Dedifferentiated amniotic fluid mesenchymal stem cell (primary cell): Measurements from ENCODE around the gene USP24.

Experiments used
- DNase-seq: peaks from one replicate; pipeline ENCODE4 v3.0.0-alpha.2; 2016; ENCODE audit errors: extremely low spot score

Gene USP24, protein sequence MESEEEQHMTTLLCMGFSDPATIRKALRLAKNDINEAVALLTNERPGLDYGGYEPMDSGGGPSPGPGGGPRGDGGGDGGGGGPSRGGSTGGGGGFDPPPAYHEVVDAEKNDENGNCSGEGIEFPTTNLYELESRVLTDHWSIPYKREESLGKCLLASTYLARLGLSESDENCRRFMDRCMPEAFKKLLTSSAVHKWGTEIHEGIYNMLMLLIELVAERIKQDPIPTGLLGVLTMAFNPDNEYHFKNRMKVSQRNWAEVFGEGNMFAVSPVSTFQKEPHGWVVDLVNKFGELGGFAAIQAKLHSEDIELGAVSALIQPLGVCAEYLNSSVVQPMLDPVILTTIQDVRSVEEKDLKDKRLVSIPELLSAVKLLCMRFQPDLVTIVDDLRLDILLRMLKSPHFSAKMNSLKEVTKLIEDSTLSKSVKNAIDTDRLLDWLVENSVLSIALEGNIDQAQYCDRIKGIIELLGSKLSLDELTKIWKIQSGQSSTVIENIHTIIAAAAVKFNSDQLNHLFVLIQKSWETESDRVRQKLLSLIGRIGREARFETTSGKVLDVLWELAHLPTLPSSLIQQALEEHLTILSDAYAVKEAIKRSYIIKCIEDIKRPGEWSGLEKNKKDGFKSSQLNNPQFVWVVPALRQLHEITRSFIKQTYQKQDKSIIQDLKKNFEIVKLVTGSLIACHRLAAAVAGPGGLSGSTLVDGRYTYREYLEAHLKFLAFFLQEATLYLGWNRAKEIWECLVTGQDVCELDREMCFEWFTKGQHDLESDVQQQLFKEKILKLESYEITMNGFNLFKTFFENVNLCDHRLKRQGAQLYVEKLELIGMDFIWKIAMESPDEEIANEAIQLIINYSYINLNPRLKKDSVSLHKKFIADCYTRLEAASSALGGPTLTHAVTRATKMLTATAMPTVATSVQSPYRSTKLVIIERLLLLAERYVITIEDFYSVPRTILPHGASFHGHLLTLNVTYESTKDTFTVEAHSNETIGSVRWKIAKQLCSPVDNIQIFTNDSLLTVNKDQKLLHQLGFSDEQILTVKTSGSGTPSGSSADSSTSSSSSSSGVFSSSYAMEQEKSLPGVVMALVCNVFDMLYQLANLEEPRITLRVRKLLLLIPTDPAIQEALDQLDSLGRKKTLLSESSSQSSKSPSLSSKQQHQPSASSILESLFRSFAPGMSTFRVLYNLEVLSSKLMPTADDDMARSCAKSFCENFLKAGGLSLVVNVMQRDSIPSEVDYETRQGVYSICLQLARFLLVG (N-terminal part only)

DNA sequence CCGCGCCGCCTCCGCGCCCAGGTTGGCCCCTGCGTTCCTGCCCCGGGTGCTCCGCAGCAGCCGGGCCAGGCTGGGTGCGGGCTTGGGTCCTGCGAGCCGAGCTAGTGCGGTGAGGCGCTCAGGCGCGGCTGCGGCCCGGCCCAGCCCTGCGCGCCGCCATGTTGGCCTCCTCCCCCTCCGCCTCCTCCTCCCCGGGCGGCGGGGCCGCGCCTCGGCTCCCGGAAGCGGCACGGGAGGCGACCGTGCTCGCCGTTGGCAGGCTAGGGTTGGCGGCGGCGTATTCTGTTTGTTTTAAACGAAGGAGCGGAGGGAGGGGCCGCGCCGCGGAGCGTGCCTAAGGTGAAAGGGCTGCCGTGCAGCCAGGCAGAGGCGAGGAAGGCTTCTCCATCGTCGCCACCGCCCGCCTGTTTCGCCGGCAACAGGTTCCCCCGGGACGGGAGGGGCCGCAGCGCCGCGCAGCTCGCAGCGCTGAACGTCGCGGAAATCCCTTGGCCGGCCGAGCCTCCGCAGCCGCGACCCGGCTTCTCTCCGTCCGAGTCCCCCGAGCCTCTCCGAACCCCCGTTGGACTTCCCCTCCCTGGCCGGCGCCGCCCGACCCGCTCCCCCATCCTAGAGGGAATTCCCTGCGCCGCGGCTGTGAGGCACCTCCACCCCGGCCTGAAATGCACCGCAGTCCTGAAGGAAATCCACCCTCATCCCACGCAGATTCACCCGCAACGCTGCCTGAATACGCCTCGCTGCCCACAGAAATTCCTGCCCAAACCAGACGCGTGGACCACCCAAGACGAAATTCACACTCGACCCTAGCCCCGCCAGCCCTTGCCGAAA lies at the start of gene USP24:
USP24 (minus strand) TSS at position 171 of the 828 bp plus-strand sequence. CDS start 251 bp downstream, outside the sequence.
- peak; percentile 62 for DNase-seq

- peak; percentile 35 for DNase-seq
Measured at GRCh38 chr1:55262822-55263221, 47.7 kb upstream of the USP24 start.

GRCh38 chr1:55259911-55260609 lies 44.9 kb upstream of the USP24 start:
- DNase-seq, result no peak

- no peak for DNase-seq
Measured at GRCh38 chr1:55257958-55258357, 42.8 kb upstream of the USP24 start.

DNA sequence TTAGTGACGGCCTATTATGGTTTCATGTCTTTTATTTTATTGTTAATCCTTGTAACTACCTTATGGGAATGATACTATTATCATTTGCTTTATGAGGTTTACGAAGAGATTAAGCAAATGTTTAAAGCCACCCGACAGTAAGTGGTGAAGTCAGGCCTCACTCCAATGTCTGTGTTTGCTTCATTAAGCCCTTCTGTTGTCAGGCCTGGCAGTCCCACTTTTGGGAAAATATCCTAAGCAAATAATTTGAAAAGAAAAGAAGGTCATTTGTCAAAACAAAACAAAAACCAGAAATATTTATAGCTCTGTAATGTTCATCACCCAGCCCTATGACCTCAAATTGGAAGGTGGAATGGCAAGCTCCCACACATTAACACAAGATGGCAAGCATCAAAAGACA lies 40.7 kb upstream of the USP24 start:
- DNase-seq, result no peak

- DNase-seq, result no peak
Measured at GRCh38 chr1:55252942-55253589, 37.9 kb upstream of the USP24 start.

- no peak for DNase-seq
Measured at GRCh38 chr1:55250399-55251075, 35.4 kb upstream of the USP24 start.

DNA sequence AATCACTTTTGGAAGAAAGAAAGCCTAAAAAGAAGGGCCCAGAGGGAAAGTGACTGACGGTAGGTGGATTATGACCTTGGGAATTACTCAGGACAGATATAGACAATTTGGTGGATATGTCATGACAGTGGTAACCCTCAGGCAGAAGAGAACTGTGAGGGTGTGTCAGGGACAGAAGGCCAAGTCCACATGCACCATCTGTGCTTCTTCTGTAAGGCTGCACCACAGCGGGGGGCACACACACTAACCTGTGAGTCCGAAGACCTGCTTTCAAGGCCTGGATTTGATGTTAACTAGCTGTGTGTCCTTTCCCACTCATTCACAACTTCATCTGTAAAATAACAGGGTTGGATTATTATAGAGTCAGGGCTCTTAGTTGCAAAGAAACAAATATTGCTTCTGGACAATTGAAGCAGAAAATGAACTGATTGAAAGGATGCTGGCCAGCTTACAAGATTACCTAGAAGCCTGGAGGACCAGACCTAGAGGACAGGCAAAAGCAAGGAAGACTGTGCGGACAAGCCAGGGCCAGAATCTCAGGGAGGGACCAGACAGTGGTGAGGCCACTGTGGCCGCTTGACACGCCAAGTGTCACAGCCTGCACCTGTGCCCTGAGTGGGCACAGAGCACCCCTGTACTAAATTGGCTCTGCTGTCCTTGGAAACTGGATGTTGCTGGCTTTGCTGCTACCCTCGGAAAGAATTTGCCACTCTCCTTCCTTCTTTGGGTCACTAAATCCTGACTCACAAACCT lies 34.7 kb upstream of the USP24 start:
- DNase-seq, result no peak

GRCh38 chr1:55246896-55247295 lies 31.7 kb upstream of the USP24 start:
- no peak for DNase-seq

DNA sequence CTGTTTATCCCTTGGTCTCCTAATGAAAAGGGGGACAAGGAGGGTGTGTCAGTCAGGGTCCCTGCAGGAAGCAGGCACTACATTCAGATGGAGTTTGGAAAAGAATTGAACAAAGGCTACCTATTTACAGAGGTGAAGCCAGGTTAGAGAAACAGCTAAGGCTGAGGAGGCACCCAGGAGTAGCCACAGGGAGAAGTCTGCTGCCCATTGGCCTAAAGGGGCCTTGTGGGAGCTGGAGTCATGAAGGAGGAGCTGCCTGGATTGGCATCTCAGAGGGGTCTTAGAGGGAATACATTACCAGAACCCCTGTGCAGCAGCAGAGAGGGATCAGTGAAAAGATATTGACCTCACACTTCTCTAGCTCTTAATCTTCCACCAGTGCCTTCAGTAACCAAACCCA lies 31.2 kb upstream of the USP24 start:
- DNase-seq, result no peak

DNA sequence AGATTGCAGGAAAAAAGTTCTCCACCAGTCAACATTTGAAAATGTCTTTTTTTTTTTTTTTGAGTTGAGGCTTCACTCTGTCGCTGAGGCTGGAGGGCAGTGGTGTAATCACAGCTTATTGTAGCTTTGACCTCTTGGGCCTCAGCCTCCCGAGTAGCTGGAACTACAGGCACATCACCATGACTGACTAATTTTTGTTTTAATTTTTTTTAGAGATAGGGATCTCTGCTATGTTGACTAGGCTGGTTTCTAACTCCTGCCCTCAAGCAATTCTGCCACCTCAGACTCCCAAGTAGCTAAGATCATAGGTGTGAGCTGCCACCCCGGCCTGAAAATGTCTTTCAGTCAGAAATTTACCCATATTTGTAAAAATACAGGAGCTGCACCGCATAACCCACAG lies 30.6 kb upstream of the USP24 start:
- DNase-seq, result no peak

DNA sequence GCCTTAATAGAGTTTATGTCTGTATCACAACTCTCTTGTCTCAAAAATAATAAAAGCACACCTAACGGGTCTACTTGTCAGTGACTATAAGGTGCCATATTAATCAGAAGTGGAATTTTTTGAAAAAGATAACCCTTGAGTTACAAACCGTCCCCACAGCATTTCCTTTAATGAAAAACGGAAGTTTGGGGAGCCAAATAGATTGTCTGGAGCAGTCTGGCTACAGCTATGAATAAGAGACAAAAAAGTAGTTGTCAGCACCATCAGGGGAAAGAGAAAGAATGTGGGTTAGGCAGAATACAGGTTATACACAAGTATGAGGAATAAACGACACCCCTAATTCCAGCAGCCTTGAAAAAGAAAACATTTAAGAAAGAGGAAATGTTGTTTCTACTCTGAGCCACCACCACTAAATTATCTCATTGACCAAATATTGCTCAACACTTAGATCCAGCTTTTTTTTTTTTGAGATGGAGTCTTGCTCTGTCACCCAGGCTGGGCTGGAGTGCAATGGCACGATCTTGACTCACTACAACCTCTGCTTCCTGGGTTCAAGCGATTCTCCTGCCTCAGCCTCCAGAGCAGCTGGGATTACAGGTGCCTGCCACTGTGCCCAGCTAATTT lies 29.4 kb upstream of the USP24 start:
- no peak for DNase-seq

DNA sequence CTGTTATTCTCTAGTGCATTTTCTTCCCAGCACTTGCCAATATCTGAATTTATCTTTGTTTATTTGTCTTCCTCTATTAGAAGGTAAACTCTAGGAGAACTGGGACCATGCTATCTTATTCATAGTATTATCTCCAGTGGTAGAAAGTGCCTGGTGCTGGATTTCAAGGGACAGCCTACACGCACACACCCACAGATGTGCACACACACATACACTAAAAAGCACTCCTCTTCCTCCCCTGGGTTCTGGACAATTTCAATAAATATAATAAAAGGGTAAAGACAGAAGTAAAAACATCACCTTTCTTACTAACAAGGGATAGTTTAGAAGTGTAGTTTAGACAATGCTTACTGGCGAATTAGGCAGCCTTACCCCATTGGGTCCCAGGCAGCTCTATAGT lies 28.5 kb upstream of the USP24 start:
- no peak for DNase-seq

DNA sequence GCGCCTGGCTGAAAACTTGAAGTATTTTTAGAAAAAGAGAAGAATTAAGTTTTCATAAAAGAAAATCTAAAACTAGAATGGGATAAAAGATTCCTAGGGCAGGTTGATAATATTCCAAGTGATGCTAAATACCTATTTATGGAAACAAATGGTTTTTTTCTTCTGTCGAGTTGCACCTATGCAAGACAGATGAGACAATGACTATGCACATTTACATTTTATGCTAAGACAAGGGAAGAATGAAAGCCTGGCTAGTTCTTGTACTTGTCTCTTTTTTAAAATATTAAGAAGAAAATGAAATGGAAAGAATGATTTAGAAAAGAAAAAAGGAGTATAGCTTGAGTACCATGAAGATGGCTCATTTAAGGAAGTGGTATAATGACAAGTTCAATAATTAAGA lies 24.4 kb upstream of the USP24 start:
- no peak for DNase-seq

- DNase-seq, result peak; percentile 69
Measured at GRCh38 chr1:55235722-55236121, 20.6 kb upstream of the USP24 start.

- no peak for DNase-seq
Measured at GRCh38 chr1:55234016-55234415, 18.9 kb upstream of the USP24 start.

GRCh38 chr1:55233145-55233777 lies 18.1 kb upstream of the USP24 start:
- no peak for DNase-seq
